ENCODE data around the gene SLC22A1. TPM values are rescaled to one million over a fixed set of nuclear protein-coding genes. Genes with fewer than 3 reads are reported as not detected.
A peak's percentile ranks its signal among the peaks of the same experiment; 100 is the strongest.

The SLC22A1 gene
- total and polyA plus RNA-seq, 2 of the 4 experiments (the other 2 are of a cell fraction) = 0.10 TPM; not detected in 1

DNA sequence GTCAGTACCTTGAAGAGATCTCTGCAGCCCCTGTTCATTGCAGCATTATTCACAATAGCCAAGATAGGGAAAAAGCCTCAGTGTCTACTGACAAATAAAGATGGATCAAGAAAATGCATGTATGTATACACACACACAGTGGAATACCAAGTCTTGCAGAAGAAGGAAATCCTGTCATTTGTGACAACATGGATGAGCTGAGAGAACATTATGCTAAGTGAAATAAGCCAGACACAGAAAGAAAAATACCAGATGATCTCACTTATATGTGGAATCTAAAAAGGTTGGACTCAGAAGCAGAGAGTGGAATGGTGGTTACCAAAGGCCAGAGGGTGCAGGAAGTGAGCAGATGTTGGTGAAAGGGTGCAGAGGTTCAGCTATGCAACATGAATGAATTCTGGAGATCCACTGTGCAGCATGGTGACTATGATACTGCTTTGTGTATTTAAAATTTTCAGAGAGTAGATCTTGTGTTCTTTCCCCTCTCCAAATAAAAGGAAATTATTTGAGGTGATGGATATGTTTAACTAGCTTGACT lies 11.0 kb upstream of the SLC22A1 start:
- Histone ChIP-seq H2AK5ac (ENCODE audit: low read depth, low read length) (no peak overlapping the region), H3K56ac (ENCODE audit: extremely low read depth, insufficient read depth, low read length) (no peak overlapping the region), H2BK20ac (ENCODE audit: low read depth, low read length) (no peak overlapping the region), H3K9ac (ENCODE audit: low read depth, low read length) (no peak overlapping the region), H3K18ac (ENCODE audit: low read depth, low read length) (no peak overlapping the region), H4K5ac (ENCODE audit: low read depth, low read length) (no peak overlapping the region), H3K14ac (replicated peaks; ENCODE audit: low read depth, low read length) (no peak overlapping the region), H3K27ac (ENCODE audit: insufficient read depth, low read length) (no peak overlapping the region), H3K4me1 (ENCODE audit: control insufficient read depth, insufficient read depth, low read length) (no peaks in the 10 kb centered on the region), H2BK120ac (ENCODE audit: low read depth, low read length) (no peak overlapping the region), H3K79me1 (ENCODE audit: low read depth in 1 of 2, low read length in 2 of 2) (no peaks in the 10 kb centered on the region), H2BK5ac (ENCODE audit: low read depth, low read length, poor library complexity, severe bottlenecking) (no peak overlapping the region), H3K9me1 (ENCODE audit: insufficient read depth, low read length) (peaks cover 2% of the 10 kb centered on the region; the same call in 1 of the 2 replicates), H2AK9ac (replicated peaks; ENCODE audit: low read depth, low read length, poor library complexity) (no peak overlapping the region), H4K8ac (ENCODE audit: low read depth in 2 of 2, low read length in 2 of 2) (no peak overlapping the region), H4K20me1 (ENCODE audit: insufficient read depth, low read length) (no peaks in the 10 kb centered on the region), H3K27me3 (ENCODE audit: control insufficient read depth, insufficient read depth, low read length) (no peaks in the 10 kb centered on the region), H3K23ac (ENCODE audit: low read depth, low read length) (no peak overlapping the region), H3K4me3 (ENCODE audit: insufficient read depth, low read depth, low read length) (no peak overlapping the region), H3K4me2 (ENCODE audit: low read depth, low read length) (no peak overlapping the region), H2BK15ac (ENCODE audit: low read depth, low read length) (no peak overlapping the region), H3K36me3 (ENCODE audit: control insufficient read depth, insufficient read depth, low read length) (peaks cover 18% of the 10 kb centered on the region), H3K9me3 (ENCODE audit: control insufficient read depth, insufficient read depth, low read length) (no peaks in the 10 kb centered on the region), H4K91ac (ENCODE audit: insufficient read depth, low read depth, low read length) (no peak overlapping the region), H2AFZ (replicated peaks; ENCODE audit: low read length, poor library complexity) (no peak overlapping the region), H3K4ac (ENCODE audit: low read depth, low read length) (no peak overlapping the region)
- CTCF ChIA-PET = no interaction called here
- intact Hi-C loops (cut with micrococcal nuclease) (no loop called here), dilution Hi-C loops (cut with HindIII; ENCODE audit: low sequenced_read_pairs, unreplicated experiment) (no loop called here), in situ Hi-C loops (cut with MboI; ENCODE audit: low sequenced_read_pairs) (no loop called here)
- TF ChIP-seq NFE2L2 (IDR thresholded peaks at IDR 0.05; ENCODE audit: low read depth, low read length) (no peak), CEBPB (IDR thresholded peaks at IDR 0.05; ENCODE audit: low read depth, low read length) (no peak), BHLHE40 (IDR thresholded peaks at IDR 0.05; ENCODE audit: low read depth, low read length) (no peak)
- ATAC-seq (ENCODE audit: low read depth) (peak; percentile 59), DNase-seq (peak; percentile 52)
- POLR2A ChIA-PET (ENCODE audit: unreplicated experiment) = no interaction called here
- no TSS peak for BruUV-seq (replicated peaks)
